HL-60 (cell line): ENCODE measurements around the gene ACP1.
A peak's percentile ranks its signal among the peaks of the same experiment; 100 is the strongest.

Experiments
- DNase-seq, 2 experiments: peaks; one replicate each; pipeline ENCODE4 v3.0.0-alpha.2; 2010 to 2020; ENCODE audit warnings: low read depth in 1 of 2, low spot score in 1 of 2
- H3K27ac ChIP-seq: fragments of 250-450 bp; sonication (Bioruptor Pico); replicated peaks from 2 replicates; pipeline ENCODE4 v1.5.1; 2020; ENCODE audit warnings: mild to moderate bottlenecking, moderate library complexity
- H3K27me3 ChIP-seq: fragments of 250-450 bp; sonication (Bioruptor Pico); 2 replicates; pipeline ENCODE4 v1.5.1; 2021; ENCODE audit warnings: mild to moderate bottlenecking, moderate library complexity; ENCODE audit not compliant: insufficient read depth, poor library complexity, severe bottlenecking
- H3K4me3 ChIP-seq: replicated peaks from 2 replicates; pipeline ENCODE4 v1.5.1; 2011; ENCODE audit warnings: mild to moderate bottlenecking, control low read depth, low read length; ENCODE audit not compliant: insufficient read depth
- GABPA ChIP-seq: IDR thresholded peaks from 2 replicates; pipeline ENCODE4 v1.6.1; 2012; ENCODE audit warnings: low read depth
- POLR2AphosphoS5 ChIP-seq: IDR thresholded peaks from 2 replicates; pipeline ENCODE4 v1.6.1; 2012; ENCODE audit warnings: low read depth
- SPI1 ChIP-seq: IDR thresholded peaks from 2 replicates; pipeline ENCODE4 v1.6.1; 2012; ENCODE audit warnings: low read depth, mild to moderate bottlenecking, borderline replicate concordance
- TF ChIP-seq, protein P1 (sequence below): IDR thresholded peaks from 2 replicates; pipeline ENCODE4 v1.6.1; 2012; ENCODE audit warnings: low read depth; ENCODE audit not compliant: insufficient replicate concordance
- TF ChIP-seq, protein P2 (sequence below): IDR thresholded peaks from one replicate; pipeline ENCODE4 v1.5.1; 2011; ENCODE audit warnings: low read length, control low read depth, inconsistent platforms; ENCODE audit not compliant: insufficient read depth

Gene ACP1

DNA sequence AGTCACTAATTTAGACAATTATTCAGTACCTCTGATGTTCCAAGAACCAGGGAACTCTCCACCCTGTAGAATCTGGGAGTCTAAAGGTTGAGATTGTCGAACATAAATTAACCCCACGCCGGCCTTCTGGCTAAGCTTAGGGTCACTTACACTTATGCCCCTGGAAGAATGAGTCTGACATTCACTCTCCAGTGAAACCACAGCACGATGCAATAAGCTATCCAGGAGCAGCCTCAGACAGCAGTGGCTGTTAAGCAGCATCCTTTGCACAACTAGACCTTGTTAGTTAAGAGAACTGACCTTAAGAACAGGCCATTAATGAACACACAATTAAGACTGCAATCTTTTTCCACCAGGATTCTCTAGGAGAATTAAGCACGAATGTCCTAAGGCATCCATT is 25.9 kb upstream of the ACP1 start:
- H3K4me3 ChIP-seq: no peak overlapping the region
- H3K27me3 ChIP-seq: no peaks in the 10 kb centered on the region
- TF ChIP-seq GABPA (no peak), POLR2AphosphoS5 (no peak), SPI1 (no peak)
- TF ChIP-seq, protein P1, sequence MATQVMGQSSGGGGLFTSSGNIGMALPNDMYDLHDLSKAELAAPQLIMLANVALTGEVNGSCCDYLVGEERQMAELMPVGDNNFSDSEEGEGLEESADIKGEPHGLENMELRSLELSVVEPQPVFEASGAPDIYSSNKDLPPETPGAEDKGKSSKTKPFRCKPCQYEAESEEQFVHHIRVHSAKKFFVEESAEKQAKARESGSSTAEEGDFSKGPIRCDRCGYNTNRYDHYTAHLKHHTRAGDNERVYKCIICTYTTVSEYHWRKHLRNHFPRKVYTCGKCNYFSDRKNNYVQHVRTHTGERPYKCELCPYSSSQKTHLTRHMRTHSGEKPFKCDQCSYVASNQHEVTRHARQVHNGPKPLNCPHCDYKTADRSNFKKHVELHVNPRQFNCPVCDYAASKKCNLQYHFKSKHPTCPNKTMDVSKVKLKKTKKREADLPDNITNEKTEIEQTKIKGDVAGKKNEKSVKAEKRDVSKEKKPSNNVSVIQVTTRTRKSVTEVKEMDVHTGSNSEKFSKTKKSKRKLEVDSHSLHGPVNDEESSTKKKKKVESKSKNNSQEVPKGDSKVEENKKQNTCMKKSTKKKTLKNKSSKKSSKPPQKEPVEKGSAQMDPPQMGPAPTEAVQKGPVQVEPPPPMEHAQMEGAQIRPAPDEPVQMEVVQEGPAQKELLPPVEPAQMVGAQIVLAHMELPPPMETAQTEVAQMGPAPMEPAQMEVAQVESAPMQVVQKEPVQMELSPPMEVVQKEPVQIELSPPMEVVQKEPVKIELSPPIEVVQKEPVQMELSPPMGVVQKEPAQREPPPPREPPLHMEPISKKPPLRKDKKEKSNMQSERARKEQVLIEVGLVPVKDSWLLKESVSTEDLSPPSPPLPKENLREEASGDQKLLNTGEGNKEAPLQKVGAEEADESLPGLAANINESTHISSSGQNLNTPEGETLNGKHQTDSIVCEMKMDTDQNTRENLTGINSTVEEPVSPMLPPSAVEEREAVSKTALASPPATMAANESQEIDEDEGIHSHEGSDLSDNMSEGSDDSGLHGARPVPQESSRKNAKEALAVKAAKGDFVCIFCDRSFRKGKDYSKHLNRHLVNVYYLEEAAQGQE: no peak
- TF ChIP-seq, protein P2, sequence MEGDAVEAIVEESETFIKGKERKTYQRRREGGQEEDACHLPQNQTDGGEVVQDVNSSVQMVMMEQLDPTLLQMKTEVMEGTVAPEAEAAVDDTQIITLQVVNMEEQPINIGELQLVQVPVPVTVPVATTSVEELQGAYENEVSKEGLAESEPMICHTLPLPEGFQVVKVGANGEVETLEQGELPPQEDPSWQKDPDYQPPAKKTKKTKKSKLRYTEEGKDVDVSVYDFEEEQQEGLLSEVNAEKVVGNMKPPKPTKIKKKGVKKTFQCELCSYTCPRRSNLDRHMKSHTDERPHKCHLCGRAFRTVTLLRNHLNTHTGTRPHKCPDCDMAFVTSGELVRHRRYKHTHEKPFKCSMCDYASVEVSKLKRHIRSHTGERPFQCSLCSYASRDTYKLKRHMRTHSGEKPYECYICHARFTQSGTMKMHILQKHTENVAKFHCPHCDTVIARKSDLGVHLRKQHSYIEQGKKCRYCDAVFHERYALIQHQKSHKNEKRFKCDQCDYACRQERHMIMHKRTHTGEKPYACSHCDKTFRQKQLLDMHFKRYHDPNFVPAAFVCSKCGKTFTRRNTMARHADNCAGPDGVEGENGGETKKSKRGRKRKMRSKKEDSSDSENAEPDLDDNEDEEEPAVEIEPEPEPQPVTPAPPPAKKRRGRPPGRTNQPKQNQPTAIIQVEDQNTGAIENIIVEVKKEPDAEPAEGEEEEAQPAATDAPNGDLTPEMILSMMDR: no peak
- no peak for DNase-seq
- H3K27ac ChIP-seq: no peak overlapping the region

DNA sequence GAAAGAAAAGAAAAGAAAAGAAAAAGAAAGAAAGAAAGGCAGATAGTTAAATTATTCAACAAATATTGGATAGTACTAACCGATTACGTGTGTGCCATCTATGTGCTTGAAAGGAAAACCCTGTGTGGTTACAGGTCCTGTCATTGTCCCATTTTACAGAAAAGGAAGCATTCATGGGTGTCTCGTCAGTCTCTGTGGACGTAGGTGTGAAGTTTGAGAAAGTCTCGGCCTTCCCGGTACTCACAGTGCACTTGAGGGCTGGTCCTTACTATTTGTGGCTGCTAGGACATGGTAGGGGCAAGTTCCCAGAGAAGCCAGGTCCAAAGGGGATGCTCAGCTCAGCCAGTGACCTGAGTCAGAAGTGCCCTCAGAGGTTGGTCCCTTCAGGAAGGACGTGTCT is 20.2 kb upstream of the ACP1 start:
- no peaks in the 10 kb centered on the region for H3K27me3 ChIP-seq
- TF ChIP-seq, protein P2: no peak
- TF ChIP-seq GABPA: no peak
- TF ChIP-seq SPI1: no peak
- no peak for TF ChIP-seq POLR2AphosphoS5
- TF ChIP-seq, protein P1: no peak
- no peak overlapping the region for H3K4me3 ChIP-seq
- H3K27ac ChIP-seq: no peak overlapping the region
- DNase-seq: no peak

DNA sequence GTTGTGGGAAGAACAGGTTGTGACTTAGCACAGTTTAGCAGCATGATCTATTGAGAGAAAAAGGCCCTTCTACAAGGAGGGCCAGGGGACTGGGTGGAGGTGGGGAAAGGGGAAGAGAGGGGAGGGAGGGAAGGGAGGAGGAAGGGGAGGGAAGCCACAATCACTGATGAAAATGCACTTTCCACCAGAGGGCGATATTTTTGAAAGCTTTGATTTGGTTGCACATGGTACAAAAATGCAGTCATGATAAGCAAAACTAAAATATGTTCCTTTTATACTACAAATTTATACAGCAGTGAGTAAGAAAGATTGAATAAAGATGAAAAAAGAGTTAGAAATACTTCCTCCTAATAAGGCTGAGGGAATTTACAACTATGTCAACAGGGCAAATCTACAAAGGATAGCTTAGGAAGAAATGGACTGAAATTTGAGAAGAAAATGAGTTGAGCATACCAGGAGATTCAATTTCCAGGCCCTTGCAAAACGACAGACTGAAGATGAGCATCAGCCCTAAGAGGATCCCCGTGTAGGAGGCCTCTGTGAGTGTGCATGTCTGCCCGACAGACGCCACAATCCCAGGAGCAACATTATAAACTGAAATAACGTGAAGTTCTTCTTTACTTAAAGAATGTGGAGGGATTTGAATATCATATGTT is 18.1 kb upstream of the ACP1 start:
- Histone ChIP-seq H3K4me3 (no peak overlapping the region), H3K27me3 (no peaks in the 10 kb centered on the region), H3K27ac (no peak overlapping the region)
- TF ChIP-seq, protein P1: no peak
- TF ChIP-seq, protein P2: peak; percentile 16
- TF ChIP-seq GABPA: no peak
- TF ChIP-seq SPI1: peak; percentile 26; the same call in 1 of the 2 replicates
- TF ChIP-seq POLR2AphosphoS5: no peak
- DNase-seq: peak in 1 of 2 experiments; percentile 50
